H9 (cell line): ENCODE measurements around the gene CADPS. TPM values are rescaled to one million over a fixed set of nuclear protein-coding genes. Genes with fewer than 3 reads are reported as not detected.

ENCODE experiments used
- DNase-seq: peaks from one replicate; pipeline ENCODE4 v3.0.0-alpha.2; 2017
- H2AFZ ChIP-seq: one replicate; pipeline ENCODE4 v1.6.1; 2013; ENCODE audit warnings: mild to moderate bottlenecking, low read length, control low read depth, moderate library complexity
- H2AK5ac ChIP-seq: 2 replicates; pipeline ENCODE4 v1.6.1; 2013; ENCODE audit warnings: low read length, control low read depth, mixed read lengths; ENCODE audit not compliant: insufficient read length
- H2BK120ac ChIP-seq: one replicate; pipeline ENCODE4 v1.6.1; 2013; ENCODE audit warnings: low read depth, mild to moderate bottlenecking, low read length, control low read depth, inconsistent platforms; ENCODE audit not compliant: poor library complexity, severe bottlenecking
- H2BK12ac ChIP-seq: 2 replicates; pipeline ENCODE4 v1.6.1; 2013; ENCODE audit warnings: low read length, control low read depth, mixed read lengths, low read depth; ENCODE audit not compliant: insufficient read length
- H2BK15ac ChIP-seq: 2 replicates; pipeline ENCODE4 v1.6.1; 2013; ENCODE audit warnings: low read depth, low read length, control low read depth
- H2BK20ac ChIP-seq: one replicate; pipeline ENCODE4 v1.6.1; 2013; ENCODE audit warnings: low read depth, mild to moderate bottlenecking, low read length, control low read depth, inconsistent platforms; ENCODE audit not compliant: poor library complexity, severe bottlenecking
- H2BK5ac ChIP-seq: 2 replicates; pipeline ENCODE4 v1.6.1; 2013; ENCODE audit warnings: low read length, control low read depth, mixed read lengths; ENCODE audit not compliant: insufficient read length
- H3K14ac ChIP-seq: 2 replicates; pipeline ENCODE4 v1.6.1; 2013; ENCODE audit warnings: low read length, control low read depth; ENCODE audit not compliant: insufficient read depth
- H3K18ac ChIP-seq: 2 replicates; pipeline ENCODE4 v1.6.1; 2013; ENCODE audit warnings: low read depth, mild to moderate bottlenecking, mixed read lengths, low read length, control low read depth; ENCODE audit not compliant: insufficient read length
- H3K23ac ChIP-seq: 2 replicates; pipeline ENCODE4 v1.6.1; 2013; ENCODE audit warnings: low read length, control low read depth, mixed read lengths, low read depth; ENCODE audit not compliant: insufficient read length
- H3K23me2 ChIP-seq: 2 replicates; pipeline ENCODE4 v1.6.1; 2013; ENCODE audit warnings: low read depth, mild to moderate bottlenecking, mixed read lengths, low read length, control low read depth; ENCODE audit not compliant: insufficient read length, poor library complexity, severe bottlenecking
- H3K27ac ChIP-seq: 2 replicates; pipeline ENCODE4 v1.5.1; 2013; ENCODE audit warnings: low read length, control low read depth, mixed read lengths, low read depth; ENCODE audit not compliant: insufficient read length
- H3K27me3 ChIP-seq: 2 replicates; pipeline ENCODE4 v1.6.1; 2013; ENCODE audit warnings: low read length, control low read depth, inconsistent platforms; ENCODE audit not compliant: insufficient read depth
- H3K4ac ChIP-seq: 2 replicates; pipeline ENCODE4 v1.6.1; 2013; ENCODE audit warnings: low read depth, mild to moderate bottlenecking, control low read depth, inconsistent platforms, low read length, moderate library complexity
- H3K4me1 ChIP-seq: 2 replicates; pipeline ENCODE4 v1.6.1; 2013; ENCODE audit warnings: low read length, control low read depth, inconsistent platforms; ENCODE audit not compliant: insufficient read depth
- H3K4me2 ChIP-seq: 2 replicates; pipeline ENCODE4 v1.6.1; 2013; ENCODE audit warnings: low read length, control low read depth, mixed read lengths; ENCODE audit not compliant: insufficient read length, insufficient read depth
- H3K56ac ChIP-seq: 2 replicates; pipeline ENCODE4 v1.6.1; 2013; ENCODE audit warnings: low read depth, mild to moderate bottlenecking, mixed read lengths, low read length, control low read depth; ENCODE audit not compliant: insufficient read length
- H3K79me1 ChIP-seq: 2 replicates; pipeline ENCODE4 v1.6.1; 2013; ENCODE audit warnings: low read depth, mild to moderate bottlenecking, moderate library complexity, low read length, control low read depth, inconsistent platforms; ENCODE audit not compliant: insufficient read depth, poor library complexity, severe bottlenecking
- H3K79me2 ChIP-seq: 2 replicates; pipeline ENCODE4 v1.6.1; 2013; ENCODE audit warnings: low read length, control low read depth, inconsistent platforms; ENCODE audit not compliant: insufficient read depth
- H3K9ac ChIP-seq: 2 replicates; pipeline ENCODE4 v1.6.1; 2013; ENCODE audit warnings: low read length, control low read depth, mixed read lengths; ENCODE audit not compliant: insufficient read length; ENCODE audit errors: extremely low read depth
- H3K9me3 ChIP-seq: one replicate; pipeline ENCODE4 v1.6.1; 2013; ENCODE audit warnings: low read depth, low read length, inconsistent platforms; ENCODE audit not compliant: control insufficient read depth
- H3T11ph ChIP-seq: one replicate; pipeline ENCODE4 v1.6.1; 2013; ENCODE audit warnings: mild to moderate bottlenecking, low read length, control low read depth, inconsistent platforms
- H4K20me1 ChIP-seq: one replicate; pipeline ENCODE4 v1.6.1; 2013; ENCODE audit not compliant: control insufficient read depth, insufficient read length, insufficient read depth
- H4K5ac ChIP-seq: 2 replicates; pipeline ENCODE4 v1.6.1; 2013; ENCODE audit warnings: low read depth, mild to moderate bottlenecking, mixed read lengths, low read length, control low read depth; ENCODE audit not compliant: insufficient read length
- H4K8ac ChIP-seq: replicated peaks from 2 replicates; pipeline ENCODE4 v1.6.1; 2013; ENCODE audit warnings: low read length, control low read depth, mixed read lengths, low read depth; ENCODE audit not compliant: insufficient read length
- H4K91ac ChIP-seq: 2 replicates; pipeline ENCODE4 v1.6.1; 2013; ENCODE audit warnings: low read depth, mild to moderate bottlenecking, moderate library complexity, mixed read lengths, low read length, control low read depth; ENCODE audit not compliant: insufficient read length
- H3K27ac Mint-ChIP-seq, 3 experiments: 2 replicates in 2 of 3; 3 replicates in 1 of 3; pipeline ENCODE4 v1.8.0; 2020 to 2021; ENCODE audit warnings: mixed read lengths in 3 of 3, mild to moderate bottlenecking in 1 of 3, moderate library complexity in 1 of 3
- H3K27me3 Mint-ChIP-seq: 2 replicates; pipeline ENCODE4 v1.8.0; 2021; ENCODE audit warnings: low read depth, mild to moderate bottlenecking, moderate library complexity, mixed read lengths
- H3K36me3 Mint-ChIP-seq, 3 experiments: 2 replicates in 2 of 3; 3 replicates in 1 of 3; pipeline ENCODE4 v1.8.0; 2020 to 2021; ENCODE audit warnings: low read depth in 3 of 3, mixed read lengths in 3 of 3; ENCODE audit not compliant: insufficient read depth in 1 of 3
- H3K4me1 Mint-ChIP-seq, 2 experiments: 2 replicates each; pipeline ENCODE4 v1.8.0; 2020; ENCODE audit warnings: mixed read lengths in 2 of 2
- H3K4me3 Mint-ChIP-seq, 2 experiments: 2 replicates in 1 of 2; 3 replicates in 1 of 2; pipeline ENCODE4 v1.8.0; 2020 to 2021; ENCODE audit warnings: mild to moderate bottlenecking in 2 of 2, mixed read lengths in 2 of 2, moderate library complexity in 1 of 2
- H3K9me3 Mint-ChIP-seq, 2 experiments: 2 replicates in 1 of 2; 3 replicates in 1 of 2; pipeline ENCODE4 v1.8.0; 2020; ENCODE audit warnings: mild to moderate bottlenecking in 2 of 2, mixed read lengths in 2 of 2, moderate library complexity in 1 of 2
- CTCF ChIP-seq: fragments of 200-600 bp; sonication (generic); conservative IDR thresholded peaks from 3 replicates; pipeline ENCODE4 v1.8.0; 2021; ENCODE audit warnings: antibody characterized with exemption, mild to moderate bottlenecking
- WGBS: extraction: QIAGEN DNeasy Blood & Tissue Kit; methylation state at CpG from one replicate; pipeline ENCODE4 v1.1.7; 2013; ENCODE audit warnings: missing lambda C conversion rate, low lambda C conversion rate, mixed read lengths; ENCODE audit not compliant: insufficient read length; ENCODE audit errors: extremely low coverage; 5-methylcytosine and 5-hydroxymethylcytosine counted together
- total RNA-seq: library from RNA; stranded (reverse); gene quantifications from 2 replicates; pipeline ENCODE4 v1.2.1, GENCODE V29; 2021

The CADPS gene
- total RNA-seq, 1 experiment from 2014 or later, result 6.6 TPM

GRCh38 chr3:62805106-62805505 is 70.1 kb downstream of the CADPS start:
- Histone ChIP-seq H3K4me1 (0 out of 2 replicates have a peak, but pooled peaks cover 2% of the 10 kb centered on the region), H3K23me2 (no peaks in the 10 kb centered on the region), H3K23ac (no peak overlapping the region), H3K79me1 (no peaks in the 10 kb centered on the region), H3K79me2 (no peaks in the 10 kb centered on the region), H4K5ac (no peak overlapping the region), H2BK20ac (no peak overlapping the region), H3K4ac (no peak overlapping the region), H3K27ac (no peak overlapping the region), H2BK5ac (no peak overlapping the region), H2BK12ac (no peak overlapping the region), H3K4me2 (no peak overlapping the region), H3K27me3 (no peaks in the 10 kb centered on the region), H2BK15ac (no peak overlapping the region), H3K18ac (no peak overlapping the region), H3K14ac (no peak overlapping the region), H4K91ac (no peak overlapping the region), H2BK120ac (no peak overlapping the region), H3T11ph (no peak overlapping the region), H4K8ac (no peak overlapping the region), H2AFZ (no peak overlapping the region), H2AK5ac (no peak overlapping the region), H3K9me3 (no peaks in the 10 kb centered on the region), H4K20me1 (no peaks in the 10 kb centered on the region), H3K56ac (no peak overlapping the region), H3K9ac (no peak overlapping the region)
- TF ChIP-seq CTCF, result no peak
- no CpG with 5 or more reads among the region's 5 CpGs for WGBS
- no peak for DNase-seq
- Mint-ChIP-seq H3K27ac (0 out of 7 replicates have a peak overlapping the region, but pooled peaks of 1 of the 3 experiments have one; percentile 21), H3K4me3 (no peak overlapping the region), H3K27me3 (no peaks in the 10 kb centered on the region), H3K9me3 (no peaks in the 10 kb centered on the region), H3K4me1 (peaks cover 10 to 11% of the 10 kb centered on the region in 2 experiments), H3K36me3 (no peaks in the 10 kb centered on the region)
